Tibial artery (tissue), 4 donors: ENCODE data around the gene ITLN1.
A peak's percentile ranks its signal among the peaks of the same experiment; 100 is the strongest.
"Not testable (repeated sequence)": the region's sequence is repeated elsewhere in the genome, so short reads cannot be mapped to it uniquely, and the experiment has no call there.

Experiments
- DNase-seq, 2 donors: peaks; one replicate each; pipeline ENCODE4 v3.0.0-alpha.2; 2019
- H3K27ac ChIP-seq, 2 donors: fragments of 200-600 bp; sonication (generic) in 1 of 2; 1 replicate in 1 of 2; 2 replicates in 1 of 2; pipeline ENCODE4 v1.5.1; 2018 to 2019; ENCODE audit warnings: mild to moderate bottlenecking in 1 of 2
- H3K27me3 ChIP-seq, 2 donors: fragments of 200-600 bp; sonication (generic) in 1 of 2; one replicate each; pipeline versions ENCODE4 v1.5.1 to v1.6.0; 2016 to 2019
- H3K36me3 ChIP-seq, 3 donors: fragments of 200-600 bp; sonication (generic) in 2 of 3; one replicate each; pipeline ENCODE4 v1.5.1; 2016 to 2019; ENCODE audit warnings: mild to moderate bottlenecking in 2 of 3
- H3K4me1 ChIP-seq, 4 donors: fragments of 200-600 bp; sonication (generic) in 2 of 4; 1 replicate in 3 of 4; 2 replicates in 1 of 4; pipeline ENCODE4 v1.5.1; 2016 to 2019
- H3K4me3 ChIP-seq, 2 donors: fragments of 200-600 bp; sonication (generic) in 1 of 2; 1 replicate in 1 of 2; 2 replicates in 1 of 2; pipeline ENCODE4 v1.5.1; 2018 to 2019; ENCODE audit warnings: mild to moderate bottlenecking in 2 of 2
- H3K9me3 ChIP-seq, 3 donors: fragments of 200-600 bp; sonication (generic) in 1 of 3; one replicate each; pipeline ENCODE4 v1.5.1; 2016 to 2019
- CTCF ChIP-seq, 2 experiments: fragments of 200-600 bp in 1 of 2; fragments of 450-650 bp in 1 of 2; IDR thresholded peaks; one replicate each; pipeline ENCODE4 v1.5.1; 2017 to 2019; ENCODE audit warnings: antibody characterized with exemption in 2 of 2, mild to moderate bottlenecking in 1 of 2, moderate library complexity in 1 of 2
- intact Hi-C: fragments of 100-400 bp; cut with DNase I; formaldehyde crosslinking; loops from one replicate; pipeline ENCODE4 v1.15.0; 2023; ENCODE audit warnings: low total_unique reads

Gene ITLN1

GRCh38 chr1:160904783-160905616 lies 20.0 kb upstream of the ITLN1 start:
- H3K4me3 ChIP-seq: no peak overlapping the region
- peak overlapping the region in 1 of 2 donors; percentile 14 for H3K27ac ChIP-seq
- TF ChIP-seq CTCF (IDR thresholded peaks at IDR 0.05): no peak
- H3K9me3 ChIP-seq: no peaks in the 10 kb centered on the region
- no peaks in the 10 kb centered on the region for H3K36me3 ChIP-seq
- peaks cover 0 to 8% (median 0%) of the 10 kb centered on the region in 4 donors for H3K4me1 ChIP-seq
- intact Hi-C loops: no loop called here
- no peaks in the 10 kb centered on the region for H3K27me3 ChIP-seq
- no peak for DNase-seq

GRCh38 chr1:160902251-160902650 lies 17.3 kb upstream of the ITLN1 start:
- H3K36me3 ChIP-seq, intact Hi-C loops, DNase-seq, H3K9me3 ChIP-seq, H3K4me3 ChIP-seq, H3K27ac ChIP-seq, H3K27me3 ChIP-seq, H3K4me1 ChIP-seq: not testable (repeated sequence)

- H3K9me3 ChIP-seq: no peaks in the 10 kb centered on the region
- H3K4me3 ChIP-seq: no peak overlapping the region
- no peak overlapping the region for H3K27ac ChIP-seq
- no peaks in the 10 kb centered on the region for H3K4me1 ChIP-seq
- TF ChIP-seq CTCF (IDR thresholded peaks at IDR 0.05): no peak
- no peaks in the 10 kb centered on the region for H3K27me3 ChIP-seq
- H3K36me3 ChIP-seq: no peaks in the 10 kb centered on the region
- intact Hi-C loops: no loop called here
- DNase-seq: no peak
Observed at GRCh38 chr1:160901768-160902167, 16.8 kb upstream of the ITLN1 start.

- H3K4me1 ChIP-seq, H3K36me3 ChIP-seq, H3K27me3 ChIP-seq, DNase-seq, H3K4me3 ChIP-seq, H3K27ac ChIP-seq, H3K9me3 ChIP-seq, intact Hi-C loops: not testable (repeated sequence)
Observed at GRCh38 chr1:160900683-160901082, 15.7 kb upstream of the ITLN1 start.

GRCh38 chr1:160894368-160895135 lies 9.6 kb upstream of the ITLN1 start:
- H3K4me3 ChIP-seq, H3K36me3 ChIP-seq, intact Hi-C loops, DNase-seq, H3K27me3 ChIP-seq, H3K27ac ChIP-seq, H3K4me1 ChIP-seq, H3K9me3 ChIP-seq: not testable (repeated sequence)

- H3K4me1 ChIP-seq: no peaks in the 10 kb centered on the region
Observed at GRCh38 chr1:160891474-160891873, 6.5 kb upstream of the ITLN1 start.

More at GRCh38 chr1:160891474-160891873, 6.5 kb upstream of the ITLN1 start:
- H3K9me3 ChIP-seq: peaks cover 0 to 4% (median 0%) of the 10 kb centered on the region in 3 donors
- intact Hi-C loops: no loop called here
- H3K36me3 ChIP-seq: no peaks in the 10 kb centered on the region
- no peaks in the 10 kb centered on the region for H3K27me3 ChIP-seq
- H3K4me3 ChIP-seq: no peak overlapping the region
- DNase-seq: no peak
- TF ChIP-seq CTCF (IDR thresholded peaks at IDR 0.05): no peak
- H3K27ac ChIP-seq: no peak overlapping the region
